K562 treated with DMSO at 1 percent for 12 hours (cell line): ENCODE measurements around the gene LGALS14. TPM values are rescaled to one million over a fixed set of nuclear protein-coding genes. Genes with fewer than 3 reads are reported as not detected.

Experiments used
- total RNA-seq: library from RNA; unstranded; fragments of 300-600 nt; gene quantifications from 2 replicates; pipeline ENCODE4 v1.2.3, GENCODE V29; 2022; ENCODE audit not compliant: insufficient read depth

Gene LGALS14
- not detected in 2 replicates for total RNA-seq

DNA sequence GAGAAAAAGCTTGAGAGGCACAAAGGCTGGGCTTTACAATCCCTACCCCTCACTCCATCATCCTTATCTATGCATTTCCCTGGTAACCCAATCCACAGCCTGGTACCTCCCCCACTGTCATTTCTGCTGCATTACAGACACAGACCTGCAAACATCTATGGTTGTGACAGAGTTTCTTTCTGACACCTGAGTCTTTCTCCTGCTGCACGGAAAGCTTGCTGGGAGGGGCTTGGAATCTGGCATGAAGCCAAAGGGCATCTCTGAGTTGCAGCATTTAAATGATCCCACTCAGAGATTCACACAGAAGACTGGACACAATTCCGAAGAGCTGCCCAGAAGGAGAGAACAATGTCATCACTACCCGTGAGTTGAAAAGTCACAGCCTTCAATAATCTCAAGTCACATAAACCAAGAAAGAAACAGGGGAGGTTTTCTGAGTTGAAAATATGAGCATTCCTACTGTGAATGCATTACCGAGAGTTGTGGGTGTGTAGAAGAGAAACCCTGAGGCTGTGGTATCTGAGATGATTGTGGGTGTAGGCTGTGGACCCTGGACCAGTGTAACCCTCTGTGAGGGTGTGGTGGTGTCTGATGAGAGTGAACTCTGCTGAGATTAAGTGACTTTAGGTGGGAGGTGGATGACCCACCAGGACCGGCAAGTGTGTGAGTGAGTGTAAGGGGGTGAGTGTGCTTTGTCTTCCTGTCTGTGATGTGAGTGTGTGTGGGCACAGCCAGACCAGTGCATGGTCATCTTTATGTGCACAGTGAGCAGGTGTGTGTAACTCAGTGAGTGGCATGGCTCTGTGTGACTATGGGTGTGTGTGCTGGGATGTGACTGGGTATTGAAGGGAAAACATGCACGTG is at the start of gene LGALS14:
TSS of gene LGALS14 (plus strand) at position 301 of the 864 bp plus-strand sequence. CDS start at position 349, 48 bp downstream.

DNA sequence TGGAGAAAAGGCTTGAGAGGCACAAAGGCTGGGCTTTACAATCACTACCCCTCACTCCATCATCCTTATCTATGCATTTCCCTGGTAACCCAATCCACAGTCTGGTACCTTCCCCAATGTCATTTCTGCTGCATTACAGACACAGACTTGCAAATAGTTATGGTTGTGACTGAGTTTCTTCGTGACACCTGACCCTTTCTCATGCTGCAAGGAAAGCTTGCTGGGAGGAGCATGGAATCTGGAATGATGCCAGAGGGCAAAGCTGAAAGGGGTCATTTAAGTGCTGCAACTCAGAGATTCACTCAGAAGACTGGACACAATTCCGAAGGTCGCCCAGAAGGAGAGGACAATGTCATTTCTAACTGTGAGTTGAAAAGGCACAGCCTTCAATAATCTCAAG is 48.7 kb upstream of the LGALS14 start, which contains the start of gene LGALS16:
TSS of gene LGALS16 (plus strand) at position 301 of the 400 bp plus-strand sequence. CDS start at position 350, 49 bp downstream.

GRCh38 chr19:39737891-39738290 is 33.6 kb downstream of the LGALS14 start, which contains the start of gene CLC:
TSS of gene CLC (minus strand) at chr19:39738029. CDS start at chr19:39737952, 77 bp downstream.

Other genes starting within 250 kb of the LGALS14 start
- gene TIMM50, start 223.6 kb upstream of the LGALS14 start, total RNA-seq, result 103 and 120 TPM in 2 replicates
- 0.70 and 2.0 TPM in 2 replicates for gene DLL3, start 205.5 kb upstream of the LGALS14 start, total RNA-seq
- not detected in 2 replicates for gene SELENOV, start 189.3 kb upstream of the LGALS14 start, total RNA-seq
- gene EID2B, start 171.6 kb upstream of the LGALS14 start, total RNA-seq, result 4.9 and 9.6 TPM in 2 replicates
- gene EID2, start 164.3 kb upstream of the LGALS14 start, total RNA-seq, result 19.1 and 23.0 TPM in 2 replicates
- gene LGALS13, start 102.0 kb upstream of the LGALS14 start, total RNA-seq, result 3.8 TPM in 1 of 2 replicates, not detected in the other
- gene LGALS16, start 48.6 kb upstream of the LGALS14 start, total RNA-seq, result not detected in 2 replicates
- gene CLC, start 33.5 kb downstream of the LGALS14 start, total RNA-seq, result not detected in 2 replicates
- not detected in 2 replicates for gene LEUTX, start 74.4 kb downstream of the LGALS14 start, total RNA-seq
- 8.2 and 12.6 TPM in 2 replicates for gene DYRK1B, start 129.7 kb downstream of the LGALS14 start, total RNA-seq
- gene FBL, start 141.9 kb downstream of the LGALS14 start, total RNA-seq, result 323 and 470 TPM in 2 replicates
- 0.27 and 0.31 TPM in 2 replicates for gene FCGBP, start 230.2 kb downstream of the LGALS14 start, total RNA-seq